GM12878 (cell line): ENCODE data around the gene PALD1. TPM values are rescaled to one million over a fixed set of nuclear protein-coding genes. Genes with fewer than 3 reads are reported as not detected.

Source experiments
- CREB1 ChIP-seq: IDR thresholded peaks from 2 replicates; pipeline ENCODE4 v1.6.1; 2012; ENCODE audit warnings: low read depth, mild to moderate bottlenecking, inconsistent platforms
- ELK1 ChIP-seq: IDR thresholded peaks from 2 replicates; pipeline ENCODE4 v1.6.1; 2012; ENCODE audit warnings: low read depth, low read length, improper control_type of control experiment
- EP300 ChIP-seq, 2 experiments: fragments of 150-350 bp in 1 of 2; IDR thresholded peaks; 2 replicates each; pipeline ENCODE4 v1.6.1; 2011 to 2012; ENCODE audit warnings: low read depth in 2 of 2, low read length in 2 of 2, borderline replicate concordance in 1 of 2, improper control_type of control experiment in 1 of 2, inconsistent platforms in 1 of 2; ENCODE audit not compliant: control insufficient read depth in 1 of 2
- FOXK2 ChIP-seq: fragments of 450-650 bp; IDR thresholded peaks from 2 replicates; pipeline ENCODE4 v1.6.1; 2017; ENCODE audit warnings: mild to moderate bottlenecking, moderate library complexity
- GABPA ChIP-seq: IDR thresholded peaks from 2 replicates; pipeline ENCODE4 v1.6.1; 2014; ENCODE audit warnings: antibody characterized with exemption, low read depth, mild to moderate bottlenecking, inconsistent platforms
- HCFC1 ChIP-seq: fragments of 150-350 bp; IDR thresholded peaks from 2 replicates; pipeline ENCODE4 v1.6.1; 2014; ENCODE audit warnings: low read length
- IRF4 ChIP-seq: IDR thresholded peaks from 2 replicates; pipeline ENCODE4 v1.6.1; 2011; ENCODE audit warnings: low read depth, low read length
- PAX5 ChIP-seq: IDR thresholded peaks from 2 replicates; pipeline ENCODE4 v1.6.1; 2011; ENCODE audit warnings: low read depth, low read length, borderline replicate concordance
- PAX8 ChIP-seq: fragments of 450-650 bp; IDR thresholded peaks from 2 replicates; pipeline ENCODE4 v1.6.1; 2017; ENCODE audit warnings: mild to moderate bottlenecking, moderate library complexity
- RAD21 ChIP-seq: IDR thresholded peaks from 2 replicates; pipeline ENCODE4 v1.6.1; 2011; ENCODE audit warnings: mild to moderate bottlenecking, low read depth, low read length, moderate library complexity; ENCODE audit not compliant: insufficient read depth
- SMAD1 ChIP-seq: fragments of 450-650 bp; IDR thresholded peaks from 2 replicates; pipeline ENCODE4 v1.6.1; 2018; ENCODE audit warnings: mild to moderate bottlenecking, low read depth; ENCODE audit not compliant: partially characterized antibody
- SREBF2 ChIP-seq: IDR thresholded peaks from 2 replicates; pipeline ENCODE4 v1.6.1; 2012; ENCODE audit warnings: mild to moderate bottlenecking, low read length
- ZBED1 ChIP-seq: IDR thresholded peaks from 2 replicates; pipeline ENCODE4 v1.6.1; 2016; ENCODE audit warnings: borderline replicate concordance
- polyA plus RNA-seq, 11 experiments: library from polyadenylated mRNA; depleted of rRNA in 4 of 11; unstranded in 6 of 11; stranded (reverse) in 5 of 11; fragments of >200 nt; fragmentation: Nextera tagmentation in 4 of 11; fragmentation: Illumina TruSeq in 1 of 11; extraction: Ambion mirVana in 4 of 11; extraction: Trizol in 1 of 11; gene quantifications; 1 replicate in 1 of 11; 2 replicates in 10 of 11; pipeline versions ENCODE4 v1.2.1 to v1.2.3, GENCODE V29; 2011 to 2016; ENCODE audit warnings: inconsistent platforms in 2 of 11, missing spikeins in 2 of 11, low read depth in 1 of 11
- total RNA-seq, 4 experiments: library from RNA; depleted of rRNA in 3 of 4; stranded (reverse); fragments of >200 nt in 3 of 4; fragmentation: Illumina TruSeq in 1 of 4; extraction: Trizol in 1 of 4; gene quantifications; 2 replicates each; pipeline versions ENCODE4 v1.2.1 to v1.2.3, GENCODE V29; 2013 to 2021
- TF ChIP-seq, protein P1 (sequence below): fragments of 450-650 bp; IDR thresholded peaks from 2 replicates; pipeline ENCODE4 v1.6.1; 2017; ENCODE audit warnings: mild to moderate bottlenecking, moderate library complexity
- TF ChIP-seq, protein P2 (sequence below): IDR thresholded peaks from 2 replicates; pipeline ENCODE4 v1.6.1; 2012; ENCODE audit warnings: improper control_type of control experiment, low read depth, low read length; ENCODE audit not compliant: insufficient replicate concordance
- TF ChIP-seq, protein P3 (sequence below): fragments of 450-650 bp; IDR thresholded peaks from 2 replicates; pipeline ENCODE4 v1.6.1; 2017; ENCODE audit warnings: mild to moderate bottlenecking, low read depth, inconsistent platforms; ENCODE audit not compliant: poor library complexity, severe bottlenecking

Gene PALD1
- total and polyA plus RNA-seq, 10 of the 15 experiments (the other 5 are each of a cell fraction or from before 2014, with no cell fraction given) = 0.43 to 20.9 (median 9.0) TPM

DNA sequence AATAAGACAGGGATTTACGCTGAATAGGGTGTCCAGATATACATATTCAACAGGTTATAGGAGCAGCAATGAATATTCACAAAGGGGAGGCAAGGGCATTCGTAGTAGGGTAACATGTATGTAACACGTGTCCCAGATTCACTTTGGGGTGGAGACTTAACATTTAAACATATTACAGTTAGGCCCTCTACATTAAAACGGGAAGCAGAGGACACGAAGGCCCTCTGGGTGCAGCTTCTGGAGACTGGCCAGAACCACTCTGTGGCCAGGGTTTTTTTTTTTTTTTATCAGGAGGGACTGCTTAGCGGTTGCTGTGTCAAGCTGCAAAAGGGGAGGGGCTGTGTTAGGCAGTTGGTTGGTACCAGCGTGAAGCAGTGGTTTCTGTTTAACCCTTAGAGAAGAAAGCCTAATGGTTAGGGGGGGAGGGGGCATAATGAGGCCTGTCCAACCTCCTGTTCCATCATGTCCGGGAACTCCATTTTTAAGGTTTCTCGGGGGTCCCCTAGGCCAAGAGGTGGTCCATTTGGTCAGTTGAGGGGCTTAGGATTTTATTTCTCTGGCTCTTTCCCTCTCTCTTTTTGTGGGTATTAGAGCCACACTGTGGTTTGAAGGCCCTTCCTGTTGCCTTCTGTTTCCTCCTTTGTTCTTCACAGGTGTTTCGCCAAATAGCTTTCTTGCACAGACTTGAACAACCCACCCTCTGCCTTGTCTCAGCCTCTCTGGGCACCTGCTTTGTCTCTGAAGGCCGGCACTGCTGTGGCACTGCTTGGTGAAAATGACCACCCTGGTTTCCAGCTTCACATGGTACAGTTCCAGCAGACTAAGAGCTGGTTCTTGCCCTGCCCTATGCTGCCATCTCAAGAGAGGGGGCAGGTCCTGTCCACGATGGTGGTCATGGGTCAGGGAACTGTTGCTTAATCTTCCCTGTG, 97.6 kb downstream of the PALD1 start (continued):
- TF ChIP-seq, protein P1, sequence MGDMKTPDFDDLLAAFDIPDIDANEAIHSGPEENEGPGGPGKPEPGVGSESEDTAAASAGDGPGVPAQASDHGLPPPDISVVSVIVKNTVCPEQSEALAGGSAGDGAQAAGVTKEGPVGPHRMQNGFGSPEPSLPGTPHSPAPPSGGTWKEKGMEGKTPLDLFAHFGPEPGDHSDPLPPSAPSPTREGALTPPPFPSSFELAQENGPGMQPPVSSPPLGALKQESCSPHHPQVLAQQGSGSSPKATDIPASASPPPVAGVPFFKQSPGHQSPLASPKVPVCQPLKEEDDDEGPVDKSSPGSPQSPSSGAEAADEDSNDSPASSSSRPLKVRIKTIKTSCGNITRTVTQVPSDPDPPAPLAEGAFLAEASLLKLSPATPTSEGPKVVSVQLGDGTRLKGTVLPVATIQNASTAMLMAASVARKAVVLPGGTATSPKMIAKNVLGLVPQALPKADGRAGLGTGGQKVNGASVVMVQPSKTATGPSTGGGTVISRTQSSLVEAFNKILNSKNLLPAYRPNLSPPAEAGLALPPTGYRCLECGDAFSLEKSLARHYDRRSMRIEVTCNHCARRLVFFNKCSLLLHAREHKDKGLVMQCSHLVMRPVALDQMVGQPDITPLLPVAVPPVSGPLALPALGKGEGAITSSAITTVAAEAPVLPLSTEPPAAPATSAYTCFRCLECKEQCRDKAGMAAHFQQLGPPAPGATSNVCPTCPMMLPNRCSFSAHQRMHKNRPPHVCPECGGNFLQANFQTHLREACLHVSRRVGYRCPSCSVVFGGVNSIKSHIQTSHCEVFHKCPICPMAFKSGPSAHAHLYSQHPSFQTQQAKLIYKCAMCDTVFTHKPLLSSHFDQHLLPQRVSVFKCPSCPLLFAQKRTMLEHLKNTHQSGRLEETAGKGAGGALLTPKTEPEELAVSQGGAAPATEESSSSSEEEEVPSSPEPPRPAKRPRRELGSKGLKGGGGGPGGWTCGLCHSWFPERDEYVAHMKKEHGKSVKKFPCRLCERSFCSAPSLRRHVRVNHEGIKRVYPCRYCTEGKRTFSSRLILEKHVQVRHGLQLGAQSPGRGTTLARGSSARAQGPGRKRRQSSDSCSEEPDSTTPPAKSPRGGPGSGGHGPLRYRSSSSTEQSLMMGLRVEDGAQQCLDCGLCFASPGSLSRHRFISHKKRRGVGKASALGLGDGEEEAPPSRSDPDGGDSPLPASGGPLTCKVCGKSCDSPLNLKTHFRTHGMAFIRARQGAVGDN = peak; percentile 54; the same call in 1 of the 2 replicates
- TF ChIP-seq HCFC1 (no peak), ELK1 (no peak), EP300 (IDR thresholded peaks at IDR 0.05; ENCODE audit: borderline replicate concordance in 1 of 2, control insufficient read depth in 1 of 2, low read depth in 2 of 2, low read length in 2 of 2) (peak; percentile 21 to 81; a peak in 3 of 4 replicates), CREB1 (no peak), RAD21 (0 out of 2 replicates have a peak, but pooled peaks have one; percentile 2), ZBED1 (0 out of 2 replicates have a peak, but pooled peaks have one; percentile 49), PAX5 (0 out of 2 replicates have a peak, but pooled peaks have one; percentile 32), SMAD1 (peak; percentile 69), FOXK2 (no peak), GABPA (no peak), SREBF2 (no peak), PAX8 (no peak), IRF4 (peak; percentile 41; the same call in 1 of the 2 replicates)
- TF ChIP-seq, protein P2, sequence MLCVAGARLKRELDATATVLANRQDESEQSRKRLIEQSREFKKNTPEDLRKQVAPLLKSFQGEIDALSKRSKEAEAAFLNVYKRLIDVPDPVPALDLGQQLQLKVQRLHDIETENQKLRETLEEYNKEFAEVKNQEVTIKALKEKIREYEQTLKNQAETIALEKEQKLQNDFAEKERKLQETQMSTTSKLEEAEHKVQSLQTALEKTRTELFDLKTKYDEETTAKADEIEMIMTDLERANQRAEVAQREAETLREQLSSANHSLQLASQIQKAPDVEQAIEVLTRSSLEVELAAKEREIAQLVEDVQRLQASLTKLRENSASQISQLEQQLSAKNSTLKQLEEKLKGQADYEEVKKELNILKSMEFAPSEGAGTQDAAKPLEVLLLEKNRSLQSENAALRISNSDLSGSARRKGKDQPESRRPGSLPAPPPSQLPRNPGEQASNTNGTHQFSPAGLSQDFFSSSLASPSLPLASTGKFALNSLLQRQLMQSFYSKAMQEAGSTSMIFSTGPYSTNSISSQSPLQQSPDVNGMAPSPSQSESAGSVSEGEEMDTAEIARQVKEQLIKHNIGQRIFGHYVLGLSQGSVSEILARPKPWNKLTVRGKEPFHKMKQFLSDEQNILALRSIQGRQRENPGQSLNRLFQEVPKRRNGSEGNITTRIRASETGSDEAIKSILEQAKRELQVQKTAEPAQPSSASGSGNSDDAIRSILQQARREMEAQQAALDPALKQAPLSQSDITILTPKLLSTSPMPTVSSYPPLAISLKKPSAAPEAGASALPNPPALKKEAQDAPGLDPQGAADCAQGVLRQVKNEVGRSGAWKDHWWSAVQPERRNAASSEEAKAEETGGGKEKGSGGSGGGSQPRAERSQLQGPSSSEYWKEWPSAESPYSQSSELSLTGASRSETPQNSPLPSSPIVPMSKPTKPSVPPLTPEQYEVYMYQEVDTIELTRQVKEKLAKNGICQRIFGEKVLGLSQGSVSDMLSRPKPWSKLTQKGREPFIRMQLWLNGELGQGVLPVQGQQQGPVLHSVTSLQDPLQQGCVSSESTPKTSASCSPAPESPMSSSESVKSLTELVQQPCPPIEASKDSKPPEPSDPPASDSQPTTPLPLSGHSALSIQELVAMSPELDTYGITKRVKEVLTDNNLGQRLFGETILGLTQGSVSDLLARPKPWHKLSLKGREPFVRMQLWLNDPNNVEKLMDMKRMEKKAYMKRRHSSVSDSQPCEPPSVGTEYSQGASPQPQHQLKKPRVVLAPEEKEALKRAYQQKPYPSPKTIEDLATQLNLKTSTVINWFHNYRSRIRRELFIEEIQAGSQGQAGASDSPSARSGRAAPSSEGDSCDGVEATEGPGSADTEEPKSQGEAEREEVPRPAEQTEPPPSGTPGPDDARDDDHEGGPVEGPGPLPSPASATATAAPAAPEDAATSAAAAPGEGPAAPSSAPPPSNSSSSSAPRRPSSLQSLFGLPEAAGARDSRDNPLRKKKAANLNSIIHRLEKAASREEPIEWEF = no peak
- TF ChIP-seq, protein P3, sequence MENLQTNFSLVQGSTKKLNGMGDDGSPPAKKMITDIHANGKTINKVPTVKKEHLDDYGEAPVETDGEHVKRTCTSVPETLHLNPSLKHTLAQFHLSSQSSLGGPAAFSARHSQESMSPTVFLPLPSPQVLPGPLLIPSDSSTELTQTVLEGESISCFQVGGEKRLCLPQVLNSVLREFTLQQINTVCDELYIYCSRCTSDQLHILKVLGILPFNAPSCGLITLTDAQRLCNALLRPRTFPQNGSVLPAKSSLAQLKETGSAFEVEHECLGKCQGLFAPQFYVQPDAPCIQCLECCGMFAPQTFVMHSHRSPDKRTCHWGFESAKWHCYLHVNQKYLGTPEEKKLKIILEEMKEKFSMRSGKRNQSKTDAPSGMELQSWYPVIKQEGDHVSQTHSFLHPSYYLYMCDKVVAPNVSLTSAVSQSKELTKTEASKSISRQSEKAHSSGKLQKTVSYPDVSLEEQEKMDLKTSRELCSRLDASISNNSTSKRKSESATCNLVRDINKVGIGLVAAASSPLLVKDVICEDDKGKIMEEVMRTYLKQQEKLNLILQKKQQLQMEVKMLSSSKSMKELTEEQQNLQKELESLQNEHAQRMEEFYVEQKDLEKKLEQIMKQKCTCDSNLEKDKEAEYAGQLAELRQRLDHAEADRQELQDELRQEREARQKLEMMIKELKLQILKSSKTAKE = peak; percentile 53
